Retinal pigment epithelial cell (primary cell): Measurements from ENCODE around the gene APCDD1.
"Not testable (repeated sequence)": the region's sequence is repeated elsewhere in the genome, so short reads cannot be mapped to it uniquely, and the experiment has no call there.

ENCODE experiments used
- DNase-seq: peaks from one replicate; pipeline ENCODE4 v3.0.0-alpha.2; 2010; ENCODE audit warnings: low read depth
- H3K4me3 ChIP-seq: 2 replicates; pipeline ENCODE4 v1.5.1; 2011; ENCODE audit warnings: mild to moderate bottlenecking, low read length, control low read depth, moderate library complexity
- TF ChIP-seq, protein P1 (sequence below): conservative IDR thresholded peaks from 2 replicates; pipeline ENCODE4 v1.5.1; 2011; ENCODE audit warnings: low read depth, low read length, control low read depth, inconsistent platforms

APCDD1 gene

DNA sequence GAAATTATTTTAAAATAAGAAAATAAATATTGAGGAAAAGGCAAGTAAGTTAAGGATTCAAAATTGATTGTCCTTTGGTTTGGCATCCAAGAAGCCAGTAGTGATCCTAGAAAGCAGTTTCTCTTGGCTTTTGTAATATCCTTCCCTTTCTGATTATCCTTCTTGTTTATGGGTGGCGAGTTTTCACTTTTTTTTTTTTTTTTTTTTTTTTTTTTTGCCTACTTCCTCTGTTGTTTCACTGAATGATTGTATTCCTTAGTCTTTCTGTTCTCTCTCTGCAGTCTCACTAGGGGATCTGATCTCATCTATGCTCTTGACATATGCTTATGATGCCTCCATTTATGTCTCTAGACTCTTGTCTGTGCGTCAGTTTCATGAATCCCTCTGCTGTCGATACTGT, 75.6 kb downstream of the APCDD1 start:
- no peak overlapping the region for H3K4me3 ChIP-seq
- no peak for DNase-seq
- TF ChIP-seq, protein P1, sequence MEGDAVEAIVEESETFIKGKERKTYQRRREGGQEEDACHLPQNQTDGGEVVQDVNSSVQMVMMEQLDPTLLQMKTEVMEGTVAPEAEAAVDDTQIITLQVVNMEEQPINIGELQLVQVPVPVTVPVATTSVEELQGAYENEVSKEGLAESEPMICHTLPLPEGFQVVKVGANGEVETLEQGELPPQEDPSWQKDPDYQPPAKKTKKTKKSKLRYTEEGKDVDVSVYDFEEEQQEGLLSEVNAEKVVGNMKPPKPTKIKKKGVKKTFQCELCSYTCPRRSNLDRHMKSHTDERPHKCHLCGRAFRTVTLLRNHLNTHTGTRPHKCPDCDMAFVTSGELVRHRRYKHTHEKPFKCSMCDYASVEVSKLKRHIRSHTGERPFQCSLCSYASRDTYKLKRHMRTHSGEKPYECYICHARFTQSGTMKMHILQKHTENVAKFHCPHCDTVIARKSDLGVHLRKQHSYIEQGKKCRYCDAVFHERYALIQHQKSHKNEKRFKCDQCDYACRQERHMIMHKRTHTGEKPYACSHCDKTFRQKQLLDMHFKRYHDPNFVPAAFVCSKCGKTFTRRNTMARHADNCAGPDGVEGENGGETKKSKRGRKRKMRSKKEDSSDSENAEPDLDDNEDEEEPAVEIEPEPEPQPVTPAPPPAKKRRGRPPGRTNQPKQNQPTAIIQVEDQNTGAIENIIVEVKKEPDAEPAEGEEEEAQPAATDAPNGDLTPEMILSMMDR: no peak

- no peak for DNase-seq
- no peak overlapping the region for H3K4me3 ChIP-seq
- TF ChIP-seq, protein P1: no peak
Observed at GRCh38 chr18:10530852-10531251, 76.4 kb downstream of the APCDD1 start.

- TF ChIP-seq, protein P1: no peak
- DNase-seq: no peak
- no peak overlapping the region for H3K4me3 ChIP-seq
Observed at GRCh38 chr18:10533111-10533510, 78.7 kb downstream of the APCDD1 start.

GRCh38 chr18:10536280-10536679, 81.8 kb downstream of the APCDD1 start:
- TF ChIP-seq, protein P1: no peak
- H3K4me3 ChIP-seq: no peak overlapping the region
- DNase-seq: no peak

DNA sequence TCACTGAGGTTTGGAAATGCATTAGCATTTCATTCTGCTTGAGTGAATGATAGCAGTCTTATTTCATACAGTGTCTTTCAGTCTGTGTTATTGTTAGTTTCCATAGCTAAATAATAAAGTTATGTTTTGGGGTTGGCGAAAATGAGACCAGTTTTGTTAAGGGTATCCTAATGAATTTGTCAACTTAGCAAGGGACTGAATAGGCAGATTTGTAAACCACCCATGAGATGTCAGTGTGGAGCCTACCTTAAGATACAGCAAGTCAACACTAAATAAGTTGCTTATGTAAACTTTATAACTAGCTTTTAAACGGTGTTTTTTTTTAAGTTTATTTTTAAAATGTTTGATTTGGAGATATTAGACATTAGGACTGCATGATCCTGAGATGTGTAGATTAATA, 83.3 kb downstream of the APCDD1 start:
- TF ChIP-seq, protein P1: no peak
- H3K4me3 ChIP-seq: no peak overlapping the region
- DNase-seq: no peak

DNA sequence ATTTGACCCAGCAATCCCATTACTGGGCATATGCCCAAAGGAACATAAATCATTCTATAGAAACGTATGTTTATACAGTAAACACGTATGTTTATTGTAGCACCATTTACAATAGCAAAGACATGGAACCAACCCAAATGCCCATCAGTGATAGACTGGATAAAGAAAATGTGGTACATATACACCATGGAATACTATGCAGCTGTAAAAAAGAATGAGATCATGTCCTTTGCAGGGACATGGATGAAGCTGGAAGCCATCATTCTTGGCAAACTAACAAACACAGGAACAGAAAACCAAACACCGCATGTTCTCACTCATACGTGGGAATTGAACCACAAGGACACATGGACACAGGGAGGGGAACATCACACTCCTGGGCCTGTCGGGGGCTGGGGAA, 84.7 kb downstream of the APCDD1 start:
- H3K4me3 ChIP-seq, DNase-seq: not testable (repeated sequence)
